Stomach (tissue), 9 donors: ENCODE results near the gene MSH5. TPM values are rescaled to one million over a fixed set of nuclear protein-coding genes. Genes with fewer than 3 reads are reported as not detected.

Source experiments
- DNase-seq, 2 donors: peaks; one replicate each; pipeline versions ENCODE4 v3.0.0 to v3.0.0-alpha.2; 2013 to 2019
- H3K27ac ChIP-seq, 5 donors: fragments of 200-600 bp in 4 of 5; sonication (generic) in 4 of 5; one replicate each; pipeline ENCODE4 v1.5.1; 2013 to 2019; ENCODE audit warnings: mild to moderate bottlenecking in 1 of 5, moderate library complexity in 1 of 5
- H3K27me3 ChIP-seq, 3 donors: fragments of 200-600 bp; sonication (generic); one replicate each; pipeline ENCODE4 v1.5.1; 2017 to 2019; ENCODE audit warnings: mixed run types in 1 of 3
- H3K36me3 ChIP-seq, 4 donors: fragments of 200-600 bp; sonication (generic); 1 replicate in 3 of 4; 2 replicates in 1 of 4; pipeline ENCODE4 v1.5.1; 2016 to 2019
- H3K4me1 ChIP-seq, 4 donors: fragments of 200-600 bp; sonication (generic); one replicate each; pipeline ENCODE4 v1.5.1; 2016 to 2019
- H3K4me3 ChIP-seq, 4 donors: fragments of 200-600 bp; sonication (generic) in 3 of 4; one replicate each; pipeline ENCODE4 v1.5.1; 2016 to 2019; ENCODE audit warnings: mild to moderate bottlenecking in 1 of 4
- H3K9me3 ChIP-seq, 4 donors: fragments of 200-600 bp; sonication (generic); one replicate each; pipeline ENCODE4 v1.5.1; 2016 to 2019
- CTCF ChIP-seq, 7 experiments: fragments of 450-650 bp in 4 of 7; fragments of 200-600 bp in 3 of 7; sonication (generic) in 3 of 7; IDR thresholded peaks; one replicate each; pipeline ENCODE4 v1.5.1; 2016 to 2019; ENCODE audit warnings: antibody characterized with exemption in 7 of 7, control low read depth in 2 of 7, mild to moderate bottlenecking in 1 of 7
- EP300 ChIP-seq: sonication (generic); formaldehyde crosslinking; IDR thresholded peaks from one replicate; pipeline ENCODE4 v1.6.1; 2017; ENCODE audit warnings: antibody characterized with exemption
- POLR2A ChIP-seq, 4 donors: fragments of 450-650 bp; IDR thresholded peaks; one replicate each; pipeline ENCODE4 v1.6.1; 2016; ENCODE audit warnings: antibody characterized with exemption in 4 of 4, control low read depth in 2 of 4, mild to moderate bottlenecking in 1 of 4, moderate library complexity in 1 of 4
- POLR2AphosphoS5 ChIP-seq, 3 donors: sonication (generic); formaldehyde crosslinking; IDR thresholded peaks; one replicate each; pipeline ENCODE4 v1.6.1; 2016; ENCODE audit warnings: antibody characterized with exemption in 3 of 3
- WGBS, 5 donors: extraction: QIAGEN DNeasy Blood & Tissue Kit in 3 of 5; methylation state at CpG; one replicate each; pipeline versions ENCODE4 v1.1.5 to v1.1.7; 2013 to 2018; 5-methylcytosine and 5-hydroxymethylcytosine counted together
- intact Hi-C: fragments of 100-400 bp; cut with DNase I; formaldehyde crosslinking; loops from one replicate; pipeline ENCODE4 v1.15.1; 2023; ENCODE audit warnings: low total_unique reads
- polyA plus RNA-seq, 3 donors: library from polyadenylated mRNA; stranded (reverse); fragments of 200-250 nt; gene quantifications; one replicate each; pipeline ENCODE4 v1.2.3, GENCODE V29; 2013
- total RNA-seq, 5 donors: library from RNA; depleted of rRNA; stranded (reverse); fragments of >200 nt; gene quantifications; one replicate each; pipeline versions ENCODE4 v1.1.0 to v1.2.3, GENCODE V29; 2014 to 2016
- donor health status: healthy with polysubstance abuse.
- donor health status: Bipolar disorder and iron deficiency.
- donor health status: healthy.

Gene MSH5
- total and polyA plus RNA-seq, 8 donors, result 2.9 to 66.4 (median 10.9) TPM

GRCh38 chr6:31775633-31776484 lies 36.1 kb downstream of the MSH5 start:
- DNase-seq, result no peak
- intact Hi-C loops, result no loop called here
- H3K4me1 ChIP-seq, result peaks cover 28 to 44% (median 35%) of the 10 kb centered on the region in 4 donors
- H3K27ac ChIP-seq, result peak overlapping the region; percentile 78 to 90 (median 84)
- peaks cover 22 to 31% (median 30%) of the 10 kb centered on the region in 4 donors for H3K36me3 ChIP-seq
- no peak overlapping the region for H3K4me3 ChIP-seq
- H3K9me3 ChIP-seq, result no peaks in the 10 kb centered on the region
- H3K27me3 ChIP-seq, result no peaks in the 10 kb centered on the region
- 53 to 72% (median 61%) methylated on average over 20 to 32 of the region's 32 CpGs for WGBS, 5 donors
- TF ChIP-seq EP300 (no peak), POLR2AphosphoS5 (IDR thresholded peaks at IDR 0.05) (no peak), POLR2A (IDR thresholded peaks at IDR 0.05) (no peak), CTCF (IDR thresholded peaks at IDR 0.05) (no peak)

- Histone ChIP-seq H3K9me3 (no peaks in the 10 kb centered on the region), H3K27me3 (no peaks in the 10 kb centered on the region), H3K4me1 (peaks cover 28 to 44% (median 35%) of the 10 kb centered on the region in 4 donors), H3K36me3 (peaks cover 28 to 38% (median 37%) of the 10 kb centered on the region in 4 donors), H3K27ac (peak overlapping the region; percentile 78 to 90 (median 84)), H3K4me3 (peak overlapping the region in 2 of 4 donors; percentile 1 to 24)
- DNase-seq, result no peak
- TF ChIP-seq CTCF (IDR thresholded peaks at IDR 0.05) (no peak), POLR2AphosphoS5 (IDR thresholded peaks at IDR 0.05) (no peak), EP300 (no peak), POLR2A (IDR thresholded peaks at IDR 0.05) (no peak)
- 25 to 37% (median 33%) methylated on average over 14 of the region's 14 CpGs for WGBS, 5 donors
- intact Hi-C loops, result no loop called here
Measured at GRCh38 chr6:31776485-31776988, 36.7 kb downstream of the MSH5 start.

- 0 to 15% (median 11%) methylated on average over 3 to 15 of the region's 15 CpGs for WGBS, 5 donors
- Histone ChIP-seq H3K27me3 (no peaks in the 10 kb centered on the region), H3K4me3 (peak within 1 kb of the TSS in 2 of 4 donors; percentile 1 to 24), H3K27ac (peak within 1 kb of the TSS; percentile 78 to 90 (median 84)), H3K36me3 (peaks cover 32 to 44% (median 43%) of the 10 kb centered on the region in 4 donors), H3K4me1 (peaks cover 28 to 44% (median 35%) of the 10 kb centered on the region in 4 donors), H3K9me3 (no peaks in the 10 kb centered on the region)
- intact Hi-C loops, result no loop called here
- DNase-seq, result peak; percentile 89 to 94
- TF ChIP-seq EP300 (no peak), POLR2A (IDR thresholded peaks at IDR 0.05) (peak in 1 of 4 donors; percentile 34), POLR2AphosphoS5 (IDR thresholded peaks at IDR 0.05) (peak in 1 of 3 donors; percentile 83), CTCF (IDR thresholded peaks at IDR 0.05) (no peak)
Measured at GRCh38 chr6:31776989-31777666, 37.3 kb downstream of the MSH5 start, which contains the start of gene VWA7. Gene VWA7, minus strand, starts transcription at chr6:31777328. Its CDS starts 549 bp downstream, at chr6:31776779.

- no peak for DNase-seq
- Histone ChIP-seq H3K27ac (peak overlapping the region; percentile 78 to 90 (median 84)), H3K9me3 (no peaks in the 10 kb centered on the region), H3K4me1 (peaks cover 28 to 44% (median 35%) of the 10 kb centered on the region in 4 donors), H3K36me3 (peaks cover 37 to 49% (median 48%) of the 10 kb centered on the region in 4 donors), H3K27me3 (no peaks in the 10 kb centered on the region), H3K4me3 (no peak overlapping the region)
- intact Hi-C loops, result no loop called here
- 81 to 95% (median 91%) methylated on average over 5 of the region's 5 CpGs for WGBS, 5 donors
- no peak for TF ChIP-seq POLR2AphosphoS5 (IDR thresholded peaks at IDR 0.05)
- no peak for TF ChIP-seq CTCF (IDR thresholded peaks at IDR 0.05)
- TF ChIP-seq POLR2A (IDR thresholded peaks at IDR 0.05), result no peak
- TF ChIP-seq EP300, result no peak
Measured at GRCh38 chr6:31777667-31778050, 37.9 kb downstream of the MSH5 start.
